RPMI7951 (cell line): ENCODE results near the gene LAMB3. TPM values are rescaled to one million over a fixed set of nuclear protein-coding genes. Genes with fewer than 3 reads are reported as not detected.

Source experiments
- DNase-seq: peaks from one replicate; pipeline ENCODE4 v3.0.0-alpha.2; 2012; ENCODE audit warnings: low read depth
- total RNA-seq: library from RNA; depleted of rRNA; stranded (reverse); fragments of >200 nt; shearing (Covaris generic); gene quantifications from 2 replicates; pipeline ENCODE4 v1.2.3, GENCODE V29; 2014

The LAMB3 gene
- total RNA-seq, 1 experiment from 2014 or later: 20.2 TPM

DNA sequence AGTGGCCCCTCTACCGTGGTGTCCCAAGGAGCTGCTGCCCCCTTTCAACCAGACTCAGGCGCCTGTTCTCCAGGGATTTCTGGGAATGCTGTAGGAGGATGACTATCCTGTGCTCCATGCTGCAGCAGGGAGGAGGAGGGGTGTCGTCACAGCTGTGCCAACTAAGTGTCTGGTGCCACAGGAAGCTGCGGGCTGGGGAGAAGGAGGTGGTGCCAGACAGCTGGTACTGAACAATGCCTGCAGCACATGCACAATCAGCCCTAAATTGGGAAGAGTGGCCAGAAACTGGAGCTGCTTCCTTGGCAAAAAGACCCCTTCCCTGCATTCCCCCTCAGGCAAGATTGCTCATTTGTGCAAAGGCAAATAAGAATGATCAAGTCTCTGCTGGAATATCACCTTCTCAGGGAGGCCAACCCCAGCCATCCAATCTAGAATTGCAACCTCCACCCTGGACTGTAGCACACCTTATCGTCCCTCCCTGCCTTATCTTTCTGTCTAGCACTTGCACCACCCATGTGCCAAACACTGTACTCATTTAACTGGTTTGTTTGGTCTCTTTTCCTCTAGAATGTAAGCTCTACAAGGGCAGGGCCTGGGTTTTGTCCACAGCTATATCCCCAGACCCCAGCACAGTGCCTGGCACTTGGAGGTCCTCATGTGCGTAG lies 33.3 kb downstream of the LAMB3 start:
- DNase-seq: peak; percentile 80

DNA sequence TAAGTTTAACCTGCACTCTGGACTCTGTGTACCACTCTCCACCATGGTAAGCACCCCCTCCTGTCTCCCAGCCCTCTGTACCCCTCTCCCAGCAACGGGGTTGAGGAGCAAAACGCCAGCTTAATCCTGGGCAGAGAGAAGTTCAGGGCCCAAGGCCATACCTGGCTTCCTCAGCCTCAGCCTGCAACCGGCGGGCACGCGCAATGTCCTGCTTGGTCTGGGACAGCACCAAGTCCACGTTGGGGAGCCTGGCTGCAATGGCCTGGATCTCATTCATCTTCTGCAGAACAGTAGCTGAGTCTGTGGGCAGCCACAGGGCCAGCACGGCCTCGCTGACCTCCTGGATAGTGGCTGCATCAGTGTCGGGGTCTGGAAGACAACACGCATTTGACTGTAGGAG lies 33.9 kb downstream of the LAMB3 start:
- DNase-seq: no peak

DNA sequence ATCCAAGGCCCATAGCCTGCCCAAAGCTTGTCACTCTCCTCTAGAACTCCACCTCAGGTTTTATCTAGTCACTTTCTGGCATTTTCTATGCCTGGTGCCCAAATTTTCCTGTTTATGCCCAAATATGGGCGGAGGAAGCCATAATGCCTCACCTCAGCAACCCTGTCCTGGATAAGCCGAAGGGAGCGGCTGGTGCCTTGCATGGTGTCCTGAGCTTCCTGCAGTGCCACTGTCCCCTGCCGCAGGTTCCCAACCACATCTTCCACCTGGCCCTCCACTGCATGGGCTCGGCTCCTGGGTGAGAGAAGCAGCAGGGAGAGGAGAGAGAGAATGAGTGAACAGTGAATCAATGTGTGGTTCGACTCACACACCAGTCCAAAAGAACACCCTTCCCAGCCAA lies 34.5 kb downstream of the LAMB3 start:
- DNase-seq: no peak

DNA sequence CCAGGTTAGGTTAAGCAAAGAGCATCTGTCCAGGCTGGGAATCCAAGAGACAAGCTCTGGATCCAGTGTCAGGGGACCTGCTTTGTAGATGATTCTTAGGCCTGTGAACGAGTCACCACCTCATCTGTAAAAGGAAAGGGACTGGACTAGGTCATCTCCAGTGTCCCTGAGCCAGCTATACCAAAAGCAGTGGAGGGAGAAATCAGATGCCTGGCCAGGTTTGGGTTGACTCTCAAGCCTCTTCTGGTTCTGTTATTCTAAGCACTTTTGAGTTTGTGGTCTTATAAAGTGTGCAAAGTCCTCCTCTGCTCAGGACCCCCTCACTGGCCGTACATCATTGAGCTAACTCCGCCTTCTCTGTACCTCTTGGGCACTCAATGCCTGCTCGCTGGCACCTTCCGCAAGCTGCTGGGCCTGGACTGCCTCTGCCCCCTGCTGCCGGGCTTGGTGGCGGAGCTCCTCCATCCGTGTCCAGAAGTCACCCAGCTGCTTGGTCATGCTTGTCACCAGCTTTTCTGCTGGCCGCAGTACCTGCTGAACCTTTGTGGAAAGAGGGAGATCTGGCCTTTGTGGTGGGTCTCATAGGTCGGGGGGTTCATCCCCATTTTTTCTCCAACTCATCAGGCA lies 35.1 kb downstream of the LAMB3 start:
- no peak for DNase-seq

DNA sequence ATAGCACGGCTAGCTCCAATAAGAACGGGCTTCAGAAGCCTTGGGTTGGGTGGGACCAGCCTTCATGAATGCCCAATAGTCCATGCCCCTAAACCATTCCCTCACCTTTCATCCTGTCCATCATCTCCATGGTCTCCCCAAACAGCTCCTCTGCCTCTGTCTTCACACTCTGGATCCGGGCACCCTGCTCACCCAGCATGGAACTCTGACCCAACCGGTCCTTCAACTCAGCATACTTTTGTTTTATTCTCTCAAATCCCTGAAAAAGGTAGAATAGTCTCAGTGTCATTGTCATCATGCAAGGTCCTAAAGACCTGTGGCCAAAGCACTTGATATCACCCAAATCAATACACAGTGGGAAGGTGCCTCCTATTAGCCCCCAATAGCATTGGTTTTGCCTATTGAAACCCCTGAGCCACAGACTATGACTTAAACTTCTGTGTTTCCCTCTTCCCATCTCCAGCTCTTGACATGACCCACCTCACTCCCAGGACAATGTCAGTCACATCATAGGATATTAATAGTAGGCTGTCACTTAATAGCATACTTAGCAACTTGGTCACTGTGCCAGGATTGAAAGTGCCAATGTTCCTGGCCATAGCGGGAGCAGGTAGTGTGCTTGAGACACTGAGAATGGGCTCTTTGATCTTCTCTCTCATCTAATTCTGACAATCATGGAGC lies 35.7 kb downstream of the LAMB3 start:
- no peak for DNase-seq

DNA sequence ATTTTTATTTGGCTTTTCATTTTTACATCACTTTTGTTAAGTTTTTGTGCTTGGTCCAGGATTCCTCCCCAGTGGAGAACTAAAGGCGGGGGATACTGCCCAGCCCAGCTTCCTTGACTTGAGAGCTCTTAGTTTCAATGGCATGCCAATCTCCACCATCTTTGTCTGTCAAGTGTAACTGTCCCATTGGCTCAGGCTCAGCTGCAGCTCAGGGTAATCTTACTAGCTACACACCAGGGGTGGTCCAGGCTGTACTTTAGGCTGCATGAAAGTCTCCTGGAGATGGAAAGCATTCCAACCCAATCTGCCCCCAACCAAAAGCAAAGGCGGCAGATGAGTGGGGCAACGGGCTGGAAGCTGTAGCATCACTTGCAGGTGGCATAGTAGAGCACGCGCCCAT lies 37.3 kb downstream of the LAMB3 start:
- no peak for DNase-seq

DNA sequence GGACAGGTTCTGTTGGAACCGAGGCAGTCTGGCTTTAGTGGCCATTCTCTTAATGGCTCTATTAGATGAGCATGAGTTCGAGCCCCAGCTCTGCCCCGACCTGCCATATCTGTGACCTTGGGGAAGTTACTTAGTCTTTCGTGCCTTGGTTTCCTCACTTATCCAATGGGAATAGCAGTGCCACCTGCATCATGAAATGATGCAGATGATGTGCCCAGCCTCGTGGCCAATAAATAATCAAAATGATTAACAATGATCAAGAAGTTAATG lies 38.1 kb downstream of the LAMB3 start:
- no peak for DNase-seq

DNA sequence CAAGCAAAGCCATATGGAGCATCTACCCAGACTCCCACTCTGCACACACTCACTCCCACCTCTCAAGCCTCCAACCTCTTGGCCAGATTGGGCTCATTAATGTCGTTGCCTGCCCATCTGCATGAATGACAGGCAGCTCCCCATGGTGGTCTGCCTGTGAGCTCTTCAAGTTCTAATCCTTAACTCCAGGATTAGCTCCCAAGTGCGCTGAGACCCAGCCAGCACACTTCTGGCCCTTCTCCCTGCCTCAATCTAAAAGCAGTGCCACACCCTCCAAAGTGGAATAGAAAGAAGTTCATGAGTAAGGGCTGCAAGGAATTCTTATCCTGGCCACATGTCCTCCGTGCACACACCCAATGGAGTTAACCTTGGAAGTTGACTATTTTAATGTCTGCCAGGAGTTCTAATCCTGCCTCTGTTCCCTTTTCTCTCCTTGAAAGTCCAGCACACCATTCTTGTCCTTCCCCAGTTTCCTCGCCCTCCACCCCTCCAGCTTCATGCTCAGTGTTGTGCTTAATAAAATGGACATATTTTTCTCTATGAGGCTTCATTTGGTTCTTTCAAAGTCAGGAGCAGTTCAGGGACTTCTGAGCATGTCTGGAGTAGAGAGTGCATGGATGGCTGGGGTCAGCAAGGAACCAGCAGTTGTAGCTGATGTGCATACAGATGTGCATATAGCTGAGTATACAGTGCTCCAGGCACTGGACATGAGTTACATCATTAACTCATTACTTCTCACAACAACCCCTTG lies 38.6 kb downstream of the LAMB3 start:
- no peak for DNase-seq

DNA sequence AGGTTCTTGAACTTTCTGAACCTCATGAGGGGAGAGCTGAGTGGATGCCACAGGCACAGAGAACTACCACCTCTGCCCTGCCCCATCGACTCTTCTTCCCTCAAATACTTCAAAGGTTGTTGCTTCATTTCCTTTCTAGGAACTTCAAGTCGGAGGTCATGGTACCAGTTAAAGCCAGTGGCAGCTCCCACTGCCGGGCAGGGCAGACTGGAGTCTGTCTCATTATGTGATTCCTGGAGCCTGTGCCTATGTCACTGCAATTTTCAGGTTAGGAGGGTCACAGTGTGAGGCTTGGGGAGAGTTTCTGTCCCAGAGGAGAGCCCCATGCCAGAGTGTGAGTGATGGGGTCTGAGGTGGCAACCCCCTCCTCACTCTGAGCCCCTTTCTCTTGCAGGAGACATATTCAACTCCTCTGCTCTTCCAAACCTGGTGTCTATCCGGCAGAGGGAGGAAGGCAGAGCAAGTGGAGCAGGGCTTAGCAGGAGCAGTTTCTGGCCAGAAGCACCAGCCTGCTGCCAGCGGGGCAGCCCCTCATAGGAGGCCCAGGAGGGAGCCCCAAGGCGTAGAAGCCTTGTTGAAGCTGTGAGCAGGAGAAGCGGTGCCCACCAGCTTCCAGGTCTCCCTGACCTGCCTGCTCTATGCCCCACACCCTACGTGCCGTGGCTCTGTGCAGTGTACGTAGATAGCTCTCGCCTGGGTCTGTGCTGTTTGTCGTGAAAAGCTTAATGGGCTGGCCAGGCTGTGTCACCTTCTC lies 39.4 kb downstream of the LAMB3 start:
- no peak for DNase-seq

DNA sequence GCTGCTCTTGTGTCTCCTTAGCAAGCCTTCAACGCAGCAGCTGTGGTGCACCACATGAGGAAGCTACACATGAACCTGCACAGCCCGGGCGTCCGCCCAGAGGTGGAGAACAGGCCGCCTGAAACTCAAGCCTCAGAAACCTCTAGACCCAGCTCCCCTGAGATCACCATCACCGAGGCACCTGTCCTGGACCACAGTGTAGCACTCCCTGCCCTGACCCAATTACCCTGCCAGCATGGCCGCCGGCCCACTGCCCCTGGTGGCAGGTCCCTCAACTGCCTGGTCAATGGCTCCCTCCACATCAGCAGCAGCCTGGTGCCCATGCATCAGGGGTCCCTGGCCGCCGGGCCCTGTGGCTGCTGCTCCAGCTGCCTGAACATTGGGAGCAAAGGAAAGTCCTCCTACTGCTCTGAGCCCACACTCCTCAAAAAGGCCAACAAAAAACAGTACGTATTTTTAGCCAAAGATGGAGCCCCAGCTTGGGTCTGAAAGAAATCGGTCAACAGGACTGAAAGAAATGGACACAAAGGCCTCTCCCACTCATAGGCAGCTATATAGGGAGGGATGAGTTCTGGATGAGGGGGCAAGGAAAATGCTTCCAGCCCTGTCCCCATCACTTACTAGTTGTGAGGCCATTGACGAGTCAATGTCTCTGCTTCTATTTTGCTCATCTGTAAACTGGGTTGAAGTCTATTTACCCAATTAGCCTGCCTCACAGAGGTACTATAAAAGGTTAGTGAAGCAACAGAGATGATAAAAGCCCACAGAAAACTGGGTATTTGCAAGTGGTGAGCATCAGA lies 40.3 kb downstream of the LAMB3 start:
- no peak for DNase-seq

DNA sequence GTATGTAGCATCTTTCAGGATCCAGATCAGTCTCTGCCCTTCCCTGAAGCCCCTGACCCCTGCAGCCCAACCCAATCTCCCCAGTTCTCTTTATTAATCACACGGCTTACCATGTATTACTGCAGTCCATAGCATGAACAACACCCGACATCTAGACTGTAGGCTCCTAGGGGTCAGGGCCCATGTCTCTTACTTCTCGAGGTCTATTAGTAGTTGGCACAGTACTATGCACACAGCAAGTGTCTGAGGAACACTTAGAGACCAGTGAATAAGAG lies 41.7 kb downstream of the LAMB3 start:
- DNase-seq: no peak

DNA sequence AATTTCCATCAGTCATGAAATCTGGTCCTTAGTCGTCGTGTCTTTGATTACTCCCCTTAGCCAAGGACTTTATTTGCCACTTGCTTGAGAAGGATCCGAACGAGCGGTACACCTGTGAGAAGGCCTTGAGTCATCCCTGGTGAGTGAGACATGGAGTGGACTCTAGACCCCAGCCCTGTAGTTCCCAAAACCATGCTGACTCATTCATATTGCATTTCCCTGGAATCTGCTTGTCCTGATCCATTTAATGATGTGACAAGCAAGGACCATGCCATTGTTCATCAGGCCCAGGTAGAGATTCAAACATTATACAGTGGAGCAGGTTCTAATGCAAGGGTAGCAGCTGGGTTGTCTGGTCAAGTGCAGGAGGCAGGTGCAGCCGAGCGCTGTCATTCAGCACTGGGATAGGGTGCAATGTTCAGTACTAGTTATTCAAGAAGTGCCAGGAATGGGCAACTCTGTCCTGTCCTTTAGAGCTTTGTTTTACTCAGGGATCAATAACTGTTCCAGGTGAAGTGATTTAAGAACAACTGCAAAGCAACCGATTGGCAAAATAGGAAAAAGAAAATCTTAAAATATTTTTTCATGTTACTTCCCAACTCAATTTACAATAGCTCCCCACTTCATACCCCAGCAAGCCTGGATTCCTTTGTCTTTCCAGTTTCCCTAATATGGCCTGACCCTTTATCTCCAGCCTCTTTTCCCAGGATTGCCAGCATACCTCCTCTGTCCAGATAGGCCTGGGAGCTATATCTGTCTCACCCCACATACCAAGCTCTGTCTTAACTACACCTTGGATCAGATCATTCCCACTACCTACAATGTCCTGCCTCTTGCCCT lies 42.2 kb downstream of the LAMB3 start:
- DNase-seq: no peak

DNA sequence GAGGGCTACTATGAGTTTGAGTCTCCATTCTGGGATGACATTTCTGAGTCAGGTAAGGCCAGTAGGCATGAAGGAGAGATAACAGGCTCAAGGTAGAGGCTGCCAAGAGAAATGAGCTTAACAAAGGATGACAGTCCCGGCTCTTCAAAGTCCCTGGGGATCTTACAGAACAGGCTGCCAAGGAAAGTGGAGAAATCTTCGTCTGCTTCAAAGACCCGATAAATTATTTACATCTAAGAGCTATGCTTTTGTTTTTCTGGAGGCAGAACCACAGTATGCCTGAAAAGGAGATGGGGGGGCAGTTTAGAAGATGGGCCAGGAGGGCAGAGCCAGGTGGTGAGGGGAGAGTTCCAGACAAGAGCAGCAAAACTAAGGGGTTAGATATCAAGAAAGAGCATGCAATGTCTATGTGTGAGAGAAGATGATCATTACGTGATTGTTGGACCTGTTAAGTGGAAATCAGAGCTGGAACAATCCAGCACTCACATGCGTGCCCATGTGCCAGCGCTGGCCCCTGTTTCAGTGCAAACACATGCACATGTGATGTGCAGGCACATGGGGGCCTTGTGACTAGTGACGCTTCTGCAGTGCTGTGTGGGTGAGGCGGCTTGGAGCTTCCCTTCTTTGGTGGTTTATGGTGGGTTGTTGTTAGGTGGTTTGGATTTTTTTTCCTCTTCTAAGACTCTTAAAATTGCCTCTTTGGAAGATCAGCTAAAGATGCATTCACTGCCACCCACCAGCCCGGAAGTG lies 43.0 kb downstream of the LAMB3 start:
- DNase-seq: no peak

DNA sequence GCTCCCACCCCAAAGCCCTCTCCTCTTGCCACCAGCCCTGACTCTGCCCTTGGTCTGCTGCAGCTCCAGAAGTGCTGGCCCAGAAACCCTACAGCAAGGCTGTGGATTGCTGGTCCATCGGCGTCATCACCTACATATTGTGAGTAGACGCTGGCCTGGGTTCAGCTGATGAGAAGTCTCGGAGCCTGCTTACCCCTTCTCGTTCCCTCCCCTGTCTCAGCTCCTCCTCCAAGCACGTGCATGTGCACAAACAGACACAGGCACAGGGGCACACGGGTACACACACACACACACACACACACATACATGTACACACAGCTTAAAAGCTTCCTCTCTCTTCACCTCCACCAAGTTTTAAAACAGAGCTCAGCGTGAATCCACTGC lies 44.4 kb downstream of the LAMB3 start:
- DNase-seq: no peak

DNA sequence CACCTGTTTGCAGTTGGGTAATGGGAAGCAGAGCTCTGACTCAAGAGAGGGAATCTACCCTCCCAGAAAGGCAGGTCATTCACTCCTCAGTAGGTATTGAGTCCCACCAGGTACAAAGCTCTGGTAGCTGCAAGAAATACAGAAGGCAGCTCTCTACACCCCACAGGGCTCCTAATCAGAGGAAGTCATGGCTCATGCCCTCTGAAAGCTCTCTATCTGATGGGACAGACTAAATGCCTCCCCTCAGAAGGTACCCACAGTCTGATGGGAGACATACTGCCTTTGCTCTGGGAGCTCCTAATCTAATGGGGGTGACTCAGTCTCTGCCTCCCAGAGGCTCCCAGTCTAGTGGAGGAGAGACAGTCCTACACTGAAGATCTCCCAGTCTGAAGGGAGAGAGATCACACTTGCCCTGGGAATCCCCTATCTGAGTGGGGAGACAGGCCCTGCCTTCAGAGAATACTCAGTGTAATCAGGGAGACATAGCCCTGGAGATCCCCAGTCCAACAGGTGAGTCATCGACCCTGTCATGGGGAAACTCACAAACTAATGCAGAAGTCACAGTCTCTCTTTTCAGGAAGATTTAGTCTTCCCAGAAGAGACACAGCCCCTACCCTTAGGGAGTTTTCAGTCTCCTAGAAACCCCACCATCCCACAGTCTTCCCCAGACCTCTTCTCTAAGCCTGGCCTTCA lies 45.0 kb downstream of the LAMB3 start:
- DNase-seq: peak; percentile 79

DNA sequence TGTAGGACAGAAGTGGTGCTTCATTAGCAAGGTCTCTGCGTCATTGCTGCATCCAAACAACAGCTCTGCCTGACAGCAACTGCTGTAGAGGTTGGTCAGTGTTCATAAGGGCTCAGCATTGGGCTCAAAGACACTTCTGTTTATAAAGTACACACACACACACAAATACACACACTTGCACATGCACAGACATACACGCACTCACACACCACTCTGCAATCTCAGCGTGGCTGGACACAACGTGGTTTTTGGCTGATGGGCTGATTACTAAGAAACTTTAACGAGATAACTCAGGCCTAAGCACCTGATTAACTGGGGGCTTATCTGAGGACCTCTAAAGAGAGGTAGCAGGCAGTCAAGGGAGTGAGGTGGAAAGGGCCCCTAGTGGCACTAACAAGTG lies 48.3 kb downstream of the LAMB3 start:
- DNase-seq: no peak

DNA sequence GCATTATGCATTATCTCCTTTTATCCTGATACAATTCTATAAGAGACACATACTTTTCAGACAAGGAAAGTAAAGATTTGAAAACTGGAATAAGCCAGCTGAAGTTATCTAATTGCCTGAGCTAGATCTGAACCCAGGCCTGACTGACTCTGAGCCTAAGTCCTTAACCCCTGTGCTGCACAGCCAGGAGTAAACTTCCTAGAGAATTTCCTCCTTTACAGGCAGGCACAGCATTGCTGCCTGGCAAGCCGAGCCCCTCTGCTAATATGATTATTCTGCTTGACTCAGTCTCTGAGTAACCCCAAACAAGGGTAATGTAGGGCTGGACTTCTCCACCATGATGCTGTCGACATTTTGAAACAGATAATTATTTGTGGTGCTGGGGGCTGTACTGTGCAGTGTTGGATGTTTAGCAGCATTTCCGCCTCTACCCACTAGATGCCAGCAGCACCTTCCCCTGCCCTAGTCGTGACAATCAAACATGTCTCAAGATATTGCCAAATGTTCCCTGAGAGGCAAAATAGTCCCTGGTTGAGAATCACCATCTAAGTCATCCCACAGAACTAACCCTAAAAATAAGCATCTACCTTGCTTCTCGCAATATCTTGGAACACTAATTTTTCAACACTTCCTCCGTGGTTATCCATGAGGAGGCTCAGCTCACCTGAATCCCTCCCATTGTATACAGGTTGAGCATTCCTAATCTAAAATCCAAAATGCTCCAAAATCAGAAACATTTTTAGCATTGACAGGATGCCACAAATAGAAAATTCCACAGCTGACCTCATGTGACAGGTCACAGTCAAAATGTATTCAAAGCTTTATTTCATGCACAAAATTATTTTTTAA lies 50.2 kb downstream of the LAMB3 start:
- DNase-seq: peak; percentile 62

DNA sequence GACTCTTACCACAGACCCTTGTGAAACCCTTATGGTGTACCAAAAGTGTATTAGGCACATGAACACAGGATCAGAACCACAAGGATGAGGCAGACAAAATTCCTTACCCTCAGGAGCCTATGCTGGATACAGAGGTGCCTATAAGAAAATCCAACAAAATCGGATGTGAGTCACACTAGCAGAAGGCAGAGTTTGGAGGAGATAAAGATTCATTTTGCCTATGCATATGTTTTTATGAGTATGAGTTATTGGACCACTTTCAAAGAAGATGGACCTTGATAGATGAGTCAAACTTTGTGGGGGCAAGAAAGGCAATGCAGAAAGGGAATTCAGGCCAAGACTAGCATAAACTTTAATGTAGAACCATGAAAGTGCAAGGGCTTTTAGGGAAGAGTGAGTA lies 51.7 kb downstream of the LAMB3 start:
- DNase-seq: peak; percentile 66
